Panc1 (cell line): ENCODE results near the gene EFNA2.
A peak's percentile ranks its signal among the peaks of the same experiment; 100 is the strongest.

Source experiments
- POLR2AphosphoS5 ChIP-seq: IDR thresholded peaks from 2 replicates; pipeline ENCODE4 v1.6.1; 2012; ENCODE audit warnings: mild to moderate bottlenecking, low read depth, low read length, moderate library complexity
- SIN3A ChIP-seq: IDR thresholded peaks from 2 replicates; pipeline ENCODE4 v1.6.1; 2012; ENCODE audit warnings: low read depth, mild to moderate bottlenecking, low read length, moderate library complexity, borderline replicate concordance; ENCODE audit not compliant: insufficient read depth
- TCF7L2 ChIP-seq: IDR thresholded peaks from 2 replicates; pipeline ENCODE4 v1.6.1; 2011; ENCODE audit warnings: mild to moderate bottlenecking, low read depth, low read length, inconsistent platforms
- TF ChIP-seq, protein P1 (sequence below): fragments of 450-650 bp; IDR thresholded peaks from 2 replicates; pipeline ENCODE4 v1.5.1; 2017; ENCODE audit warnings: mild to moderate bottlenecking
- TF ChIP-seq, protein P2 (sequence below), 2 experiments: IDR thresholded peaks; 2 replicates each; pipeline ENCODE4 v1.6.1; 2011 to 2012; ENCODE audit warnings: low read depth in 2 of 2, control low read depth in 1 of 2, low read length in 1 of 2, mild to moderate bottlenecking in 1 of 2, moderate library complexity in 1 of 2; ENCODE audit not compliant: insufficient read depth in 1 of 2

DNA sequence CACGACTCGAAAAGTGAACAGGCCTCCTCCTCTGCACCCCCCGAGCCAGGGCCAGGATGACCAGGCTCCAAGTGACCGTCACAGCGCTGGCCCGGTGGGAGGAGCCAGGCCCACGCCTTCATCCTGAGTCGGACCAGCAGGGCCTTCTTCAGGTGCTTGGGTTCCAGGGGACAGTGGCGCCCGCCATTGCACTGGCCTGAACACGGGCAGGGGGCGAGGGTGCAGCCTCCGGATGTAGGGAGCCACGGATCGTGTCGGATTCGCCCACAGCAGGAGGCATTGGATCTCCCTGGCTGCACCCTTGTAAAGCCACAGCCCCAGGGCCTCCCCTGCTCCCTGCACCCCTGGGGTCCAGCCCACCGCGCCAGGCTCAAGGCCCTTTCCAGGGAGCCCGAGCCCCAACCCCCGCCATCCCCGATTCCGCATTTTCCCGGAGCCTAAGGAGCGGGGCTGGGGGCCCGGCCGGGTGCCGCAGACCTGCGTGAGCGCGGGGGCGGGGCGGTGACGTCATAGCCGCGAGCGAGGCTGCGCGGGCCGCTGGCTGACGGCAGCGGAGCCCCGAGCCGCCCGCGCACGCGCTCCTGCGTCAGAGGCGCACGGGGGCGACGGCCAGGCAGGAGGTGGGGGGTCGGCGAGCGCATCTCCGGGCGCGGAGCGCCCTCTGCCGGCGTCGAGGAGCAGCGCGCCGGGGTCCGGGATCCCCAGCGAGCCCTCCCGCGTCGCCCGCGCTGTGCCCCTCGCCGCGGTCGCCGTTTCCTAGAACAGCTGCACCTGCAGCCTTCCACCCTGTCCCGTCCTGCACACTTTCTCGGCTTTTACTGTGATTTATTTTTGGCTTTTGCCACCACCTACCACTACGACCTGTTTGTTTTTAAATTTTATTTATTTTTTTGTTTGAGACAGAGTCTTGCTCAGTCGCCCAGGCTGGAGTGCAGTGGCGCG lies 45.6 kb upstream of the EFNA2 start:
- TF ChIP-seq, protein P1, sequence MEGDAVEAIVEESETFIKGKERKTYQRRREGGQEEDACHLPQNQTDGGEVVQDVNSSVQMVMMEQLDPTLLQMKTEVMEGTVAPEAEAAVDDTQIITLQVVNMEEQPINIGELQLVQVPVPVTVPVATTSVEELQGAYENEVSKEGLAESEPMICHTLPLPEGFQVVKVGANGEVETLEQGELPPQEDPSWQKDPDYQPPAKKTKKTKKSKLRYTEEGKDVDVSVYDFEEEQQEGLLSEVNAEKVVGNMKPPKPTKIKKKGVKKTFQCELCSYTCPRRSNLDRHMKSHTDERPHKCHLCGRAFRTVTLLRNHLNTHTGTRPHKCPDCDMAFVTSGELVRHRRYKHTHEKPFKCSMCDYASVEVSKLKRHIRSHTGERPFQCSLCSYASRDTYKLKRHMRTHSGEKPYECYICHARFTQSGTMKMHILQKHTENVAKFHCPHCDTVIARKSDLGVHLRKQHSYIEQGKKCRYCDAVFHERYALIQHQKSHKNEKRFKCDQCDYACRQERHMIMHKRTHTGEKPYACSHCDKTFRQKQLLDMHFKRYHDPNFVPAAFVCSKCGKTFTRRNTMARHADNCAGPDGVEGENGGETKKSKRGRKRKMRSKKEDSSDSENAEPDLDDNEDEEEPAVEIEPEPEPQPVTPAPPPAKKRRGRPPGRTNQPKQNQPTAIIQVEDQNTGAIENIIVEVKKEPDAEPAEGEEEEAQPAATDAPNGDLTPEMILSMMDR: peak; percentile 91
- TF ChIP-seq TCF7L2: no peak
- TF ChIP-seq, protein P2, sequence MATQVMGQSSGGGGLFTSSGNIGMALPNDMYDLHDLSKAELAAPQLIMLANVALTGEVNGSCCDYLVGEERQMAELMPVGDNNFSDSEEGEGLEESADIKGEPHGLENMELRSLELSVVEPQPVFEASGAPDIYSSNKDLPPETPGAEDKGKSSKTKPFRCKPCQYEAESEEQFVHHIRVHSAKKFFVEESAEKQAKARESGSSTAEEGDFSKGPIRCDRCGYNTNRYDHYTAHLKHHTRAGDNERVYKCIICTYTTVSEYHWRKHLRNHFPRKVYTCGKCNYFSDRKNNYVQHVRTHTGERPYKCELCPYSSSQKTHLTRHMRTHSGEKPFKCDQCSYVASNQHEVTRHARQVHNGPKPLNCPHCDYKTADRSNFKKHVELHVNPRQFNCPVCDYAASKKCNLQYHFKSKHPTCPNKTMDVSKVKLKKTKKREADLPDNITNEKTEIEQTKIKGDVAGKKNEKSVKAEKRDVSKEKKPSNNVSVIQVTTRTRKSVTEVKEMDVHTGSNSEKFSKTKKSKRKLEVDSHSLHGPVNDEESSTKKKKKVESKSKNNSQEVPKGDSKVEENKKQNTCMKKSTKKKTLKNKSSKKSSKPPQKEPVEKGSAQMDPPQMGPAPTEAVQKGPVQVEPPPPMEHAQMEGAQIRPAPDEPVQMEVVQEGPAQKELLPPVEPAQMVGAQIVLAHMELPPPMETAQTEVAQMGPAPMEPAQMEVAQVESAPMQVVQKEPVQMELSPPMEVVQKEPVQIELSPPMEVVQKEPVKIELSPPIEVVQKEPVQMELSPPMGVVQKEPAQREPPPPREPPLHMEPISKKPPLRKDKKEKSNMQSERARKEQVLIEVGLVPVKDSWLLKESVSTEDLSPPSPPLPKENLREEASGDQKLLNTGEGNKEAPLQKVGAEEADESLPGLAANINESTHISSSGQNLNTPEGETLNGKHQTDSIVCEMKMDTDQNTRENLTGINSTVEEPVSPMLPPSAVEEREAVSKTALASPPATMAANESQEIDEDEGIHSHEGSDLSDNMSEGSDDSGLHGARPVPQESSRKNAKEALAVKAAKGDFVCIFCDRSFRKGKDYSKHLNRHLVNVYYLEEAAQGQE (IDR thresholded peaks at IDR 0.05; ENCODE audit: insufficient read depth in 1 of 2, low read depth in 2 of 2, low read length in 1 of 2): 0 out of 4 replicates have a peak, but pooled peaks of 1 of the 2 experiments have one; percentile 11
- peak; percentile 65; the same call in 1 of the 2 replicates for TF ChIP-seq SIN3A
- no peak for TF ChIP-seq POLR2AphosphoS5
